IMR-90 (cell line): ENCODE results near the gene INSM1. TPM values are rescaled to one million over a fixed set of nuclear protein-coding genes. Genes with fewer than 3 reads are reported as not detected.

Source experiments
- ATAC-seq: fragments of 200-7000 bp; cut with Tn5 transposase; 2 replicates; pipeline ENCODE4 v1.9.1; 2020; ENCODE audit warnings: low read depth, mild to moderate bottlenecking, moderate library complexity
- BruUV-seq: library from RNA; stranded (reverse); fragments of 400-500 nt; replicated peaks from 2 replicates; lab custom pipeline; 2021; lab: Mats Ljungman, UMichigan
- CTCF ChIA-PET: fragments of 300-600 bp; formaldehyde crosslinking; extraction: SDS; loops from one replicate; lab custom pipeline; 2021; ENCODE audit warnings: antibody characterized with exemption; lab: Yijun Ruan, JAX
- POLR2A ChIA-PET: fragments of 300-600 bp; sonication (Branson Sonifier 250); formaldehyde crosslinking; loops from one replicate; lab custom pipeline; 2022; ENCODE audit warnings: antibody characterized with exemption; ENCODE audit not compliant: unreplicated experiment; lab: Charles Lee
- DNase-seq: peaks from one replicate; pipeline ENCODE4 v3.0.0; 2013
- H2AFZ ChIP-seq: replicated peaks from 2 replicates; pipeline ENCODE3; 2013; ENCODE audit warnings: low read length, mild to moderate bottlenecking; ENCODE audit not compliant: poor library complexity
- H2AK5ac ChIP-seq: 2 replicates; pipeline ENCODE4 v1.6.1; 2013; ENCODE audit warnings: low read depth, low read length, inconsistent platforms
- H2AK9ac ChIP-seq: replicated peaks from 2 replicates; pipeline ENCODE3; 2013; ENCODE audit warnings: mild to moderate bottlenecking, low read depth, low read length, moderate library complexity; ENCODE audit not compliant: poor library complexity
- H2BK120ac ChIP-seq: 2 replicates; pipeline ENCODE4 v1.6.1; 2013; ENCODE audit warnings: low read depth, low read length, inconsistent platforms
- H2BK15ac ChIP-seq: 3 replicates; pipeline ENCODE4 v1.6.1; 2013; ENCODE audit warnings: low read depth, low read length, inconsistent platforms
- H2BK20ac ChIP-seq: 2 replicates; pipeline ENCODE4 v1.6.1; 2013; ENCODE audit warnings: low read depth, mild to moderate bottlenecking, inconsistent platforms, low read length, moderate library complexity
- H2BK5ac ChIP-seq: 2 replicates; pipeline ENCODE4 v1.6.1; 2013; ENCODE audit warnings: mild to moderate bottlenecking, low read depth, low read length, inconsistent platforms; ENCODE audit not compliant: poor library complexity, severe bottlenecking
- H3K14ac ChIP-seq: replicated peaks from 2 replicates; pipeline ENCODE4 v1.6.1; 2013; ENCODE audit warnings: low read depth, low read length, inconsistent platforms
- H3K18ac ChIP-seq: 2 replicates; pipeline ENCODE4 v1.6.1; 2013; ENCODE audit warnings: low read depth, low read length, control low read depth
- H3K23ac ChIP-seq: 2 replicates; pipeline ENCODE4 v1.6.1; 2013; ENCODE audit warnings: low read depth, low read length, inconsistent platforms
- H3K27ac ChIP-seq: 2 replicates; pipeline ENCODE4 v1.5.1; 2013; ENCODE audit warnings: mild to moderate bottlenecking, control low read depth, low read length; ENCODE audit not compliant: insufficient read depth
- H3K27me3 ChIP-seq: 2 replicates; pipeline ENCODE4 v1.6.1; 2013; ENCODE audit warnings: low read length; ENCODE audit not compliant: control insufficient read depth, insufficient read depth
- H3K36me3 ChIP-seq: 2 replicates; pipeline ENCODE4 v1.6.1; 2013; ENCODE audit warnings: low read length, mixed read lengths; ENCODE audit not compliant: control insufficient read depth, insufficient read depth
- H3K4ac ChIP-seq: 2 replicates; pipeline ENCODE4 v1.6.1; 2013; ENCODE audit warnings: low read depth, low read length, inconsistent platforms
- H3K4me1 ChIP-seq: 2 replicates; pipeline ENCODE4 v1.6.1; 2013; ENCODE audit warnings: low read length, mixed read lengths; ENCODE audit not compliant: control insufficient read depth, insufficient read depth
- H3K4me2 ChIP-seq: 2 replicates; pipeline ENCODE4 v1.6.1; 2013; ENCODE audit warnings: low read depth, mild to moderate bottlenecking, control low read depth, low read length, moderate library complexity
- H3K4me3 ChIP-seq: 2 replicates; pipeline ENCODE4 v1.5.1; 2013; ENCODE audit warnings: low read depth, mild to moderate bottlenecking, control low read depth, low read length, moderate library complexity; ENCODE audit not compliant: insufficient read depth
- H3K56ac ChIP-seq: 2 replicates; pipeline ENCODE4 v1.6.1; 2013; ENCODE audit warnings: low read length, inconsistent platforms; ENCODE audit not compliant: insufficient read depth; ENCODE audit errors: extremely low read depth
- H3K79me1 ChIP-seq, 2 experiments: 2 replicates each; pipeline ENCODE4 v1.6.1; 2013; ENCODE audit warnings: low read length in 2 of 2, inconsistent platforms in 1 of 2, low read depth in 1 of 2
- H3K9ac ChIP-seq: 2 replicates; pipeline ENCODE4 v1.6.1; 2013; ENCODE audit warnings: low read depth, low read length, control low read depth
- H3K9me1 ChIP-seq: 2 replicates; pipeline ENCODE4 v1.6.1; 2013; ENCODE audit warnings: low read length, inconsistent platforms; ENCODE audit not compliant: insufficient read depth
- H3K9me3 ChIP-seq: 2 replicates; pipeline ENCODE4 v1.6.1; 2013; ENCODE audit warnings: low read length; ENCODE audit not compliant: control insufficient read depth, insufficient read depth
- H4K20me1 ChIP-seq: 2 replicates; pipeline ENCODE4 v1.6.1; 2013; ENCODE audit warnings: low read length, inconsistent platforms; ENCODE audit not compliant: insufficient read depth
- H4K5ac ChIP-seq: 2 replicates; pipeline ENCODE4 v1.6.1; 2013; ENCODE audit warnings: mild to moderate bottlenecking, low read depth, low read length, control low read depth
- H4K8ac ChIP-seq, 2 experiments: 2 replicates each; pipeline ENCODE4 v1.6.1; 2013; ENCODE audit warnings: low read depth in 2 of 2, low read length in 2 of 2, control low read depth in 1 of 2, inconsistent platforms in 1 of 2
- H4K91ac ChIP-seq: 2 replicates; pipeline ENCODE4 v1.6.1; 2013; ENCODE audit warnings: low read depth, low read length, inconsistent platforms; ENCODE audit not compliant: insufficient read depth
- BHLHE40 ChIP-seq: fragments of 150-350 bp; IDR thresholded peaks from 2 replicates; pipeline ENCODE4 v1.6.1; 2016; ENCODE audit warnings: mild to moderate bottlenecking, low read depth, low read length
- CEBPB ChIP-seq: IDR thresholded peaks from 2 replicates; pipeline ENCODE4 v1.6.1; 2012; ENCODE audit warnings: low read depth, low read length, improper control_type of control experiment
- CHD1 ChIP-seq: IDR thresholded peaks from 2 replicates; pipeline ENCODE4 v1.6.1; 2012; ENCODE audit warnings: low read depth, low read length, improper control_type of control experiment
- FOS ChIP-seq: fragments of 150-350 bp; IDR thresholded peaks from 2 replicates; pipeline ENCODE4 v1.6.1; 2016; ENCODE audit warnings: low read depth, low read length
- MAFK ChIP-seq: IDR thresholded peaks from 2 replicates; pipeline ENCODE4 v1.6.1; 2012; ENCODE audit warnings: low read depth, low read length, improper control_type of control experiment
- MAZ ChIP-seq: IDR thresholded peaks from 2 replicates; pipeline ENCODE4 v1.6.1; 2012; ENCODE audit warnings: low read depth, mild to moderate bottlenecking, low read length, improper control_type of control experiment, moderate library complexity, borderline replicate concordance
- MXI1 ChIP-seq: IDR thresholded peaks from 2 replicates; pipeline ENCODE4 v1.6.1; 2012; ENCODE audit warnings: low read depth, mild to moderate bottlenecking, low read length, moderate library complexity, borderline replicate concordance
- NFE2L2 ChIP-seq: fragments of 150-350 bp; IDR thresholded peaks from 2 replicates; pipeline ENCODE4 v1.6.1; 2016; ENCODE audit warnings: low read depth, mild to moderate bottlenecking, low read length
- POLR2A ChIP-seq: IDR thresholded peaks from 2 replicates; pipeline ENCODE4 v1.6.1; 2012; ENCODE audit warnings: mild to moderate bottlenecking, low read depth, low read length
- RAD21 ChIP-seq: IDR thresholded peaks from 2 replicates; pipeline ENCODE4 v1.6.1; 2012; ENCODE audit warnings: low read length, improper control_type of control experiment
- RCOR1 ChIP-seq: IDR thresholded peaks from 2 replicates; pipeline ENCODE4 v1.6.1; 2012; ENCODE audit warnings: mild to moderate bottlenecking, low read length, improper control_type of control experiment; ENCODE audit not compliant: insufficient replicate concordance
- RFX5 ChIP-seq: IDR thresholded peaks from 2 replicates; pipeline ENCODE4 v1.8.0; 2012; ENCODE audit warnings: low read depth, mild to moderate bottlenecking, low read length, moderate library complexity
- SMC3 ChIP-seq: fragments of 150-350 bp; IDR thresholded peaks from 2 replicates; pipeline ENCODE4 v1.6.1; 2016; ENCODE audit warnings: low read depth, mild to moderate bottlenecking, antibody characterized with exemption, low read length, moderate library complexity
- WGBS, 2 experiments: methylation state at CpG; one replicate each; pipeline versions ENCODE4 v1.1.5 to v1.1.7; 2013; ENCODE audit warnings: missing lambda C conversion rate in 2 of 2; ENCODE audit not compliant: insufficient read length in 1 of 2; ENCODE audit errors: extremely low coverage in 2 of 2; 5-methylcytosine and 5-hydroxymethylcytosine counted together
- dilution Hi-C: fragments of 300-500 bp; cut with HindIII; formaldehyde crosslinking; loops from one replicate; pipeline ENCODE4 v1.14.3; 2018; ENCODE audit warnings: low sequenced_read_pairs; ENCODE audit not compliant: unreplicated experiment
- in situ Hi-C: fragments of 300-500 bp; cut with MboI; formaldehyde crosslinking; loops from 3 replicates; pipeline ENCODE4 v1.14.3; 2019; ENCODE audit warnings: low sequenced_read_pairs, inconsistent platforms, mixed read lengths
- intact Hi-C: fragments of 100-400 bp; cut with micrococcal nuclease; formaldehyde crosslinking; loops from 2 replicates; pipeline ENCODE4 v1.10.0; 2022
- polyA plus RNA-seq, 3 experiments: library from polyadenylated mRNA; depleted of rRNA; stranded (reverse); fragments of >200 nt; gene quantifications; 2 replicates each; pipeline ENCODE4 v1.2.3, GENCODE V29; 2012; ENCODE audit warnings: low replicate concordance in 1 of 3
- total RNA-seq: library from RNA; depleted of rRNA; stranded (reverse); fragments of >200 nt; gene quantifications from 2 replicates; pipeline ENCODE4 v1.2.3, GENCODE V29; 2012
- TF ChIP-seq, protein P1 (sequence below): fragments of 150-350 bp; IDR thresholded peaks from 2 replicates; pipeline ENCODE4 v1.6.1; 2016; ENCODE audit warnings: low read depth, mild to moderate bottlenecking, low read length, moderate library complexity, borderline replicate concordance
- TF ChIP-seq, protein P2 (sequence below): fragments of 150-350 bp; IDR thresholded peaks from 2 replicates; pipeline ENCODE4 v1.6.1; 2017; ENCODE audit warnings: mild to moderate bottlenecking, antibody characterized with exemption, low read length, low read depth
- TF ChIP-seq, protein P3 (sequence below): conservative IDR thresholded peaks from 2 replicates; pipeline ENCODE4 v1.5.1; 2012; ENCODE audit warnings: mild to moderate bottlenecking, low read depth, low read length, improper control_type of control experiment

Gene INSM1
- total and polyA plus RNA-seq, 2 of the 4 experiments (the other 2 are of a cell fraction) = not detected

DNA sequence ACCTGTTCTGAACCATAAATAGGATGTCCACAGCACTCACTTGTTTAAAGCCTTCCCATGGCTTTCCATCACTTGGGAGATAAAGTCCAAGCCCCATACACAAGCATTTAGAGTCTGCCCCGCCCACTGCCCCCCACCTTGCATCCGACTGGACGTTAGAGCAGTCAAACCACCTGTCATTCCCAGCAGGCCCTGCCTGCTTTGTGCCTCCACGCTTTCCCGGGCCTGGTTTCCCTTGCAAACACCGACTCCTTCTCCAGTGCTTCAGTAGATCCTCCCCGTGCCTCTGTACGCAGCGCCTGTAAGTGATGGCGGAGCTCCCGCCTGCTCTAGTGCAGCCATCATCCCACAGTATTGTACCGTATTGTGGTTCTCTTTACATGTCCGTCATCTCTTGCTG is 38.3 kb upstream of the INSM1 start:
- in situ Hi-C loops (no loop called here), dilution Hi-C loops (no loop called here)

More for the DNA sequence above, 38.3 kb upstream of the INSM1 start:
- H3K9ac ChIP-seq = no peak overlapping the region
- no peak overlapping the region for H3K4me3 ChIP-seq
- no peak overlapping the region for H4K5ac ChIP-seq
- H4K91ac ChIP-seq = no peak overlapping the region
- WGBS, 2 experiments = 73% methylated on average over 10 of the region's 13 CpGs; no CpG with 5 or more reads in 1 of the 2 experiments
- H3K36me3 ChIP-seq = no peaks in the 10 kb centered on the region
- no peak overlapping the region for H4K8ac ChIP-seq
- ChIA-PET CTCF (no interaction called here), POLR2A (no interaction called here)
- no peak overlapping the region for H3K18ac ChIP-seq
- H3K14ac ChIP-seq = no peak overlapping the region
- TF ChIP-seq, protein P1, sequence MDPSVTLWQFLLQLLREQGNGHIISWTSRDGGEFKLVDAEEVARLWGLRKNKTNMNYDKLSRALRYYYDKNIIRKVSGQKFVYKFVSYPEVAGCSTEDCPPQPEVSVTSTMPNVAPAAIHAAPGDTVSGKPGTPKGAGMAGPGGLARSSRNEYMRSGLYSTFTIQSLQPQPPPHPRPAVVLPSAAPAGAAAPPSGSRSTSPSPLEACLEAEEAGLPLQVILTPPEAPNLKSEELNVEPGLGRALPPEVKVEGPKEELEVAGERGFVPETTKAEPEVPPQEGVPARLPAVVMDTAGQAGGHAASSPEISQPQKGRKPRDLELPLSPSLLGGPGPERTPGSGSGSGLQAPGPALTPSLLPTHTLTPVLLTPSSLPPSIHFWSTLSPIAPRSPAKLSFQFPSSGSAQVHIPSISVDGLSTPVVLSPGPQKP = no peak
- no peak for TF ChIP-seq MXI1
- no peak for TF ChIP-seq FOS
- no peak for TF ChIP-seq POLR2A
- no peak for TF ChIP-seq MAZ
- no peak for TF ChIP-seq CHD1
- TF ChIP-seq, protein P2, sequence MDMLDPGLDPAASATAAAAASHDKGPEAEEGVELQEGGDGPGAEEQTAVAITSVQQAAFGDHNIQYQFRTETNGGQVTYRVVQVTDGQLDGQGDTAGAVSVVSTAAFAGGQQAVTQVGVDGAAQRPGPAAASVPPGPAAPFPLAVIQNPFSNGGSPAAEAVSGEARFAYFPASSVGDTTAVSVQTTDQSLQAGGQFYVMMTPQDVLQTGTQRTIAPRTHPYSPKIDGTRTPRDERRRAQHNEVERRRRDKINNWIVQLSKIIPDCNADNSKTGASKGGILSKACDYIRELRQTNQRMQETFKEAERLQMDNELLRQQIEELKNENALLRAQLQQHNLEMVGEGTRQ = no peak
- no peak for TF ChIP-seq BHLHE40
- TF ChIP-seq RCOR1 = no peak
- no peak for TF ChIP-seq RAD21
- TF ChIP-seq RFX5 = no peak
- TF ChIP-seq MAFK = no peak
- no peak for TF ChIP-seq CEBPB
- TF ChIP-seq, protein P3, sequence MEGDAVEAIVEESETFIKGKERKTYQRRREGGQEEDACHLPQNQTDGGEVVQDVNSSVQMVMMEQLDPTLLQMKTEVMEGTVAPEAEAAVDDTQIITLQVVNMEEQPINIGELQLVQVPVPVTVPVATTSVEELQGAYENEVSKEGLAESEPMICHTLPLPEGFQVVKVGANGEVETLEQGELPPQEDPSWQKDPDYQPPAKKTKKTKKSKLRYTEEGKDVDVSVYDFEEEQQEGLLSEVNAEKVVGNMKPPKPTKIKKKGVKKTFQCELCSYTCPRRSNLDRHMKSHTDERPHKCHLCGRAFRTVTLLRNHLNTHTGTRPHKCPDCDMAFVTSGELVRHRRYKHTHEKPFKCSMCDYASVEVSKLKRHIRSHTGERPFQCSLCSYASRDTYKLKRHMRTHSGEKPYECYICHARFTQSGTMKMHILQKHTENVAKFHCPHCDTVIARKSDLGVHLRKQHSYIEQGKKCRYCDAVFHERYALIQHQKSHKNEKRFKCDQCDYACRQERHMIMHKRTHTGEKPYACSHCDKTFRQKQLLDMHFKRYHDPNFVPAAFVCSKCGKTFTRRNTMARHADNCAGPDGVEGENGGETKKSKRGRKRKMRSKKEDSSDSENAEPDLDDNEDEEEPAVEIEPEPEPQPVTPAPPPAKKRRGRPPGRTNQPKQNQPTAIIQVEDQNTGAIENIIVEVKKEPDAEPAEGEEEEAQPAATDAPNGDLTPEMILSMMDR = no peak
- TF ChIP-seq NFE2L2 = no peak
- TF ChIP-seq SMC3 = no peak
- no peak overlapping the region for H2AK5ac ChIP-seq
- no peaks in the 10 kb centered on the region for H3K9me1 ChIP-seq
- no peak overlapping the region for H3K4me2 ChIP-seq
- H2BK120ac ChIP-seq = no peak overlapping the region
- intact Hi-C loops = no loop called here
- no peak overlapping the region for H2AFZ ChIP-seq
- H2AK9ac ChIP-seq = no peak overlapping the region
- H3K4me1 ChIP-seq = no peaks in the 10 kb centered on the region
- no peaks in the 10 kb centered on the region for H4K20me1 ChIP-seq
- H2BK5ac ChIP-seq = no peak overlapping the region
- H3K27me3 ChIP-seq = no peaks in the 10 kb centered on the region
- BruUV-seq = no TSS peak
- ATAC-seq (no peak), DNase-seq (no peak)
- H3K9me3 ChIP-seq = no peaks in the 10 kb centered on the region
- no peaks in the 10 kb centered on the region for H3K79me1 ChIP-seq
- no peak overlapping the region for H3K27ac ChIP-seq
- no peak overlapping the region for H3K56ac ChIP-seq
- H3K4ac ChIP-seq = no peak overlapping the region
- H3K23ac ChIP-seq = no peak overlapping the region
- H2BK20ac ChIP-seq = no peak overlapping the region
- H2BK15ac ChIP-seq = no peak overlapping the region
